ENCODE data around the gene SLC17A3. TPM values are rescaled to one million over a fixed set of nuclear protein-coding genes. Genes with fewer than 3 reads are reported as not detected.

Gene SLC17A3
- total RNA-seq, 1 donor from 2014 or later, result not detected

DNA sequence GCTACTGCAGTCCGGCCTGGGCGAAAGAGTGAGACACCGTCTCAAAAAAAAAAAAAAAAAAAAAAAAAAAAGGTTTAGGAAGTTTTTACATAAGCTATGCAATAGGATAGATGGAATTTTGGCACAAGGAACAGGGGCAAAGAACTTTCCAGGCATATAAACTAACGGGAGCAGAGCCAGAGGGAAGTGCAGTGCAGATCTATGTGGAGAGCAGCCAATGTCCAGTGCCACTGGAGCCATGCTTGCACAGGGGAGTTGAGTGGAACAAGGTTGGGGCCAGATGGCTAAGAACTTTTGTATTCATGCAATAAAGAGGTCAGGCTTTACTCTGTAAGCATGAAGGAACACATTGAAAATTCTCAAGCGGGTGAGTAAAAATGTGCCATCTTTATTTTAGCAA, 45.6 kb upstream of the SLC17A3 start:
- H3K9me3 ChIP-seq (ENCODE audit: low read depth), result no peaks in the 10 kb centered on the region
- H3K4me3 ChIP-seq, result no peak overlapping the region
- no peak overlapping the region for H3K9ac ChIP-seq
- Mint-ChIP-seq H3K27me3 (ENCODE audit: insufficient read depth, low read depth) (no peaks in the 10 kb centered on the region), H3K9me3 (no peaks in the 10 kb centered on the region), H3K27ac (no peak overlapping the region), H3K4me3 (no peak overlapping the region), H3K4me1 (peaks cover 7% of the 10 kb centered on the region), H3K36me3 (no peaks in the 10 kb centered on the region)
- no peaks in the 10 kb centered on the region for H4K20me1 ChIP-seq (ENCODE audit: low read depth)
- no peaks in the 10 kb centered on the region for H3K36me3 ChIP-seq
- H3K4me1 ChIP-seq, result peaks cover 6% of the 10 kb centered on the region
- DNase-seq (ENCODE audit: low spot score), result no peak
- no peak overlapping the region for H3K4me2 ChIP-seq
- TF ChIP-seq EZH2phosphoT487 (IDR thresholded peaks at IDR 0.05) (no peak), EZH2 (IDR thresholded peaks at IDR 0.05) (no peak)
- TF ChIP-seq, protein P1, sequence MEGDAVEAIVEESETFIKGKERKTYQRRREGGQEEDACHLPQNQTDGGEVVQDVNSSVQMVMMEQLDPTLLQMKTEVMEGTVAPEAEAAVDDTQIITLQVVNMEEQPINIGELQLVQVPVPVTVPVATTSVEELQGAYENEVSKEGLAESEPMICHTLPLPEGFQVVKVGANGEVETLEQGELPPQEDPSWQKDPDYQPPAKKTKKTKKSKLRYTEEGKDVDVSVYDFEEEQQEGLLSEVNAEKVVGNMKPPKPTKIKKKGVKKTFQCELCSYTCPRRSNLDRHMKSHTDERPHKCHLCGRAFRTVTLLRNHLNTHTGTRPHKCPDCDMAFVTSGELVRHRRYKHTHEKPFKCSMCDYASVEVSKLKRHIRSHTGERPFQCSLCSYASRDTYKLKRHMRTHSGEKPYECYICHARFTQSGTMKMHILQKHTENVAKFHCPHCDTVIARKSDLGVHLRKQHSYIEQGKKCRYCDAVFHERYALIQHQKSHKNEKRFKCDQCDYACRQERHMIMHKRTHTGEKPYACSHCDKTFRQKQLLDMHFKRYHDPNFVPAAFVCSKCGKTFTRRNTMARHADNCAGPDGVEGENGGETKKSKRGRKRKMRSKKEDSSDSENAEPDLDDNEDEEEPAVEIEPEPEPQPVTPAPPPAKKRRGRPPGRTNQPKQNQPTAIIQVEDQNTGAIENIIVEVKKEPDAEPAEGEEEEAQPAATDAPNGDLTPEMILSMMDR (IDR thresholded peaks at IDR 0.05), result no peak
- H3K27me3 ChIP-seq, result no peaks in the 10 kb centered on the region
- H2AFZ ChIP-seq (replicated peaks), result no peak overlapping the region
- no peaks in the 10 kb centered on the region for H3F3A ChIP-seq (ENCODE audit: low read depth)
- H3K79me2 ChIP-seq (ENCODE audit: low read depth), result no peaks in the 10 kb centered on the region
- no peak overlapping the region for H3K27ac ChIP-seq

DNA sequence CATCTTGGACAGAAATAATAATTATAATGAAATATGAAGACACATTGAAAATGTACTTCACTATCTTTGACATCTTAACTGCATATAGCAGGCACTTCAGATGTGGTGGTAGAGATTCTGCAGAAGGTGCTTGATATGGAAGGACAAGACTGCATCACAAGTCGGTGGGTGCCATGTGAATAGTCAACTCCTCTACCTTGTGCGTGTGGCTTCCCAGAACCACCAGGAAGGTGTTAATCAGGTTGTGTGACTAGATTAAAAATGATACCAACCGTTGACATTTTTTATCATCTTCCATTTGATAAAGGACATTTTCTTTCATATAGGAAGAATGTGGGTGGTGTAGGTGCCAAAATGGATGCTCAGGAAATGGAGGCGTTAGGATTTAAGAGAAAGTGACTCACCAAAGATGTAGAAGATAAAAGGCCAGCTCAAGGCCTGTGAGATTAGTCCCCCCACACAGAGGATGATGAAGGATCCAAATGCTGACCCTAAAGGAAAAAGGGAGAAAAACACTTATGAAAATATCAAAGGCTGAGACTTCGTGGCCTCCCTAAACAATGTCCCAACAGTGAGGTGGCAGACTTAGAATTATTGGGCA, 44.1 kb upstream of the SLC17A3 start:
- Mint-ChIP-seq H3K36me3 (no peaks in the 10 kb centered on the region), H3K27me3 (ENCODE audit: insufficient read depth, low read depth) (no peaks in the 10 kb centered on the region), H3K27ac (no peak overlapping the region), H3K4me1 (peaks cover 7% of the 10 kb centered on the region), H3K4me3 (no peak overlapping the region), H3K9me3 (no peaks in the 10 kb centered on the region)
- Histone ChIP-seq H3K9ac (no peak overlapping the region), H3K79me2 (ENCODE audit: low read depth) (no peaks in the 10 kb centered on the region), H3K27ac (no peak overlapping the region), H3K4me3 (no peak overlapping the region), H3K4me1 (peaks cover 6% of the 10 kb centered on the region), H3K4me2 (no peak overlapping the region), H3K27me3 (no peaks in the 10 kb centered on the region), H2AFZ (replicated peaks) (no peak overlapping the region), H4K20me1 (ENCODE audit: low read depth) (no peaks in the 10 kb centered on the region), H3K36me3 (no peaks in the 10 kb centered on the region), H3K9me3 (ENCODE audit: low read depth) (no peaks in the 10 kb centered on the region), H3F3A (ENCODE audit: low read depth) (no peaks in the 10 kb centered on the region)
- no peak for DNase-seq (ENCODE audit: low spot score)
- no peak for TF ChIP-seq EZH2phosphoT487 (IDR thresholded peaks at IDR 0.05)

- Histone ChIP-seq H3K9ac (no peak overlapping the region), H3K79me2 (ENCODE audit: low read depth) (no peaks in the 10 kb centered on the region), H3K4me3 (no peak overlapping the region), H3K36me3 (no peaks in the 10 kb centered on the region), H2AFZ (replicated peaks) (no peak overlapping the region), H3K4me2 (no peak overlapping the region), H3F3A (ENCODE audit: low read depth) (no peaks in the 10 kb centered on the region), H4K20me1 (ENCODE audit: low read depth) (no peaks in the 10 kb centered on the region), H3K4me1 (peaks cover 6% of the 10 kb centered on the region), H3K9me3 (ENCODE audit: low read depth) (no peaks in the 10 kb centered on the region), H3K27ac (no peak overlapping the region), H3K27me3 (no peaks in the 10 kb centered on the region)
- Mint-ChIP-seq H3K27me3 (ENCODE audit: insufficient read depth, low read depth) (no peaks in the 10 kb centered on the region), H3K9me3 (no peaks in the 10 kb centered on the region), H3K4me1 (peaks cover 7% of the 10 kb centered on the region), H3K4me3 (no peak overlapping the region), H3K36me3 (no peaks in the 10 kb centered on the region), H3K27ac (no peak overlapping the region)
- TF ChIP-seq EZH2 (IDR thresholded peaks at IDR 0.05) (no peak), EZH2phosphoT487 (IDR thresholded peaks at IDR 0.05) (no peak)
- TF ChIP-seq, protein P1 (IDR thresholded peaks at IDR 0.05), result no peak
- DNase-seq (ENCODE audit: low spot score), result no peak
Measured at GRCh38 chr6:25916789-25917490, 42.9 kb upstream of the SLC17A3 start.

DNA sequence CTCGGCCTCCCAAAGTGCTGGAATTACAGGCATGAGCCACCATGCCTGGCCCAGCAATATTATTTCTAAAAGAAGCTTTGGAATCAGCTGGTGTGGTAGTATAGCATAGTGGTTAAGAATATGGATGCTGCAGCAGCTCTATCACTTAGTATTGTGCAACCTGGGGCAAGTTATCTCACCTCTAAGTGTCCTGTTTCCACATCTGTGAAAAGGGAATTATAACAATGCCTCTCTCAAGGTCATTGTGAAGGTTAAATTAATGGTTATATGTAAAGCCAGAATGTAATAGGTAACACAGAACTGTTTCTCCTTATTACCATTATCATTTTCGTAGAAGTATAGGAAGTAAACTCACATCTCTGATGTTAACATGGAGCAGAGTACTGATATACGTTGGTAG, 42.3 kb upstream of the SLC17A3 start:
- TF ChIP-seq EZH2phosphoT487 (IDR thresholded peaks at IDR 0.05) (no peak), EZH2 (IDR thresholded peaks at IDR 0.05) (no peak)
- TF ChIP-seq, protein P1 (IDR thresholded peaks at IDR 0.05), result no peak
- Histone ChIP-seq H3K4me2 (no peak overlapping the region), H3K36me3 (no peaks in the 10 kb centered on the region), H3K9ac (no peak overlapping the region), H3K4me1 (peaks cover 6% of the 10 kb centered on the region), H3K27ac (no peak overlapping the region), H3K79me2 (ENCODE audit: low read depth) (no peaks in the 10 kb centered on the region), H3K9me3 (ENCODE audit: low read depth) (no peaks in the 10 kb centered on the region), H3K4me3 (no peak overlapping the region), H3K27me3 (no peaks in the 10 kb centered on the region), H4K20me1 (ENCODE audit: low read depth) (no peaks in the 10 kb centered on the region), H3F3A (ENCODE audit: low read depth) (no peaks in the 10 kb centered on the region), H2AFZ (replicated peaks) (no peak overlapping the region)
- Mint-ChIP-seq H3K4me3 (no peak overlapping the region), H3K27me3 (ENCODE audit: insufficient read depth, low read depth) (no peaks in the 10 kb centered on the region), H3K4me1 (peaks cover 7% of the 10 kb centered on the region), H3K9me3 (no peaks in the 10 kb centered on the region), H3K27ac (no peak overlapping the region), H3K36me3 (no peaks in the 10 kb centered on the region)
- no peak for DNase-seq (ENCODE audit: low spot score)
